GM19452 (cell line): ENCODE data around the gene ZNF688.
"Not testable (repeated sequence)": the region's sequence is repeated elsewhere in the genome, so short reads cannot be mapped to it uniquely, and the experiment has no call there.

Source experiments
- ATAC-seq: cut with Tn5 transposase; IDR thresholded peaks from one replicate; pipeline ENCODE4 v1.9.1; 2021; ENCODE audit not compliant: unreplicated experiment

Gene ZNF688

GRCh38 chr16:30557957-30558788 is 13.3 kb downstream of the ZNF688 start, which contains the start of gene ZNF764:
Gene ZNF764 (minus strand): TSS chr16:30558374. CDS start chr16:30558182, 192 bp downstream.
- peak; percentile 88 for ATAC-seq

- peak; percentile 14 for ATAC-seq
Measured at GRCh38 chr16:30557707-30557956, 13.9 kb downstream of the ZNF688 start.

GRCh38 chr16:30556125-30556473 is 15.4 kb downstream of the ZNF688 start:
- ATAC-seq = no peak

- ATAC-seq = no peak
Measured at GRCh38 chr16:30555315-30556124, 16.0 kb downstream of the ZNF688 start.

GRCh38 chr16:30554557-30555314 is 16.8 kb downstream of the ZNF688 start:
- ATAC-seq = no peak

GRCh38 chr16:30553393-30553899 is 18.1 kb downstream of the ZNF688 start:
- no peak for ATAC-seq

- no peak for ATAC-seq
Measured at GRCh38 chr16:30552956-30553355, 18.6 kb downstream of the ZNF688 start.

- ATAC-seq = no peak
Measured at GRCh38 chr16:30551781-30552180, 19.7 kb downstream of the ZNF688 start.

GRCh38 chr16:30548416-30549253 is 22.9 kb downstream of the ZNF688 start:
- ATAC-seq = no peak

GRCh38 chr16:30546115-30546514 is 25.4 kb downstream of the ZNF688 start:
- ATAC-seq = no peak

GRCh38 chr16:30543067-30543466 is 28.4 kb downstream of the ZNF688 start:
- no peak for ATAC-seq

GRCh38 chr16:30541502-30542329 is 29.8 kb downstream of the ZNF688 start:
- ATAC-seq = no peak

GRCh38 chr16:30540916-30541464 is 30.5 kb downstream of the ZNF688 start:
- not testable (repeated sequence) for ATAC-seq

GRCh38 chr16:30539986-30540526 is 31.5 kb downstream of the ZNF688 start:
- not testable (repeated sequence) for ATAC-seq

GRCh38 chr16:30539000-30539964 is 32.2 kb downstream of the ZNF688 start:
- no peak for ATAC-seq

GRCh38 chr16:30536391-30537024 is 35.0 kb downstream of the ZNF688 start:
- not testable (repeated sequence) for ATAC-seq

- no peak for ATAC-seq
Measured at GRCh38 chr16:30535777-30536190, 35.7 kb downstream of the ZNF688 start.
